ENCODE results near the gene HOXA4. TPM values are rescaled to one million over a fixed set of nuclear protein-coding genes. Genes with fewer than 3 reads are reported as not detected.

The HOXA4 gene
- total RNA-seq, 2 experiments from 2014 or later = 0.17 to 0.53 TPM

GRCh38 chr7:27132978-27133377, 2.4 kb upstream of the HOXA4 start:
- Mint-ChIP-seq H3K9me3 (no peaks in the 10 kb centered on the region), H3K4me3 (no peak overlapping the region), H3K36me3 (no peaks in the 10 kb centered on the region), H3K27me3 (peaks cover 51% of the 10 kb centered on the region), H3K27ac (no peak overlapping the region), H3K4me1 (peaks cover 17% of the 10 kb centered on the region)
- POLR2A ChIA-PET = no interaction called here
- no peak for ATAC-seq (ENCODE audit: low read depth)
- no peak for DNase-seq

- DNase-seq (no peak), ATAC-seq (ENCODE audit: low read depth) (no peak)
- POLR2A ChIA-PET = no interaction called here
- Mint-ChIP-seq H3K9me3 (no peaks in the 10 kb centered on the region), H3K36me3 (no peaks in the 10 kb centered on the region), H3K4me1 (peaks cover 17% of the 10 kb centered on the region), H3K4me3 (no peak overlapping the region), H3K27ac (no peak overlapping the region), H3K27me3 (peaks cover 51% of the 10 kb centered on the region)
These were observed 1.7 kb upstream of the HOXA4 start for GRCh38 chr7:27132214-27132613.

DNA sequence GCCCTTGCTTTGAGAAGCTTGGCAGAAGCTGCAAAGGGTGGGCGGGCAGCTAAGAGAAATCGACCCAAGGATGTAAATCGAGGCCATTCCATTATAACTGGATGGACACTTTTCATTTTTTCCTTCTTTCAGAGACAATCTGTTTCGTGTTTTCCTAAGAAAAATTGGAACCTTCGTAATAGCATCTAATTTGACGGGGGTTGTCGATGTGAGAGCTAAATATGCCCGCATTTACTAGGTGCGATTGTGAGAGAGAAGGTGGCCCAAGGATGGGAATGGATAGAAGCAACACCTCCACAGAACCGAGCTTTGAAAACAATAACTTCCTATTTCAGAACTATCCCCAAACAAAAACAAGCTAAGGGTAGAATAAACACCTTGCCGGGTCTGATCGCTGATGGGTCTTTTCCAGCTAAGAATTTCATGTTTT, 848 bp upstream of the HOXA4 start:
- peak overlapping the region; percentile 64 for H3K4me3 Mint-ChIP-seq
- no peak overlapping the region for H3K27ac Mint-ChIP-seq
- no peaks in the 10 kb centered on the region for H3K36me3 Mint-ChIP-seq
- H3K4me1 Mint-ChIP-seq = peaks cover 17% of the 10 kb centered on the region
- ATAC-seq (ENCODE audit: low read depth) (no peak), DNase-seq (no peak)
- H3K9me3 Mint-ChIP-seq = no peaks in the 10 kb centered on the region
- peaks cover 52% of the 10 kb centered on the region for H3K27me3 Mint-ChIP-seq
- POLR2A ChIA-PET = interaction anchor here (0.7 to 1.0 kb wide), 2 partner anchors 33 to 35 kb away, joined by 3 read pairs; no protein-coding TSS in a partner anchor

DNA sequence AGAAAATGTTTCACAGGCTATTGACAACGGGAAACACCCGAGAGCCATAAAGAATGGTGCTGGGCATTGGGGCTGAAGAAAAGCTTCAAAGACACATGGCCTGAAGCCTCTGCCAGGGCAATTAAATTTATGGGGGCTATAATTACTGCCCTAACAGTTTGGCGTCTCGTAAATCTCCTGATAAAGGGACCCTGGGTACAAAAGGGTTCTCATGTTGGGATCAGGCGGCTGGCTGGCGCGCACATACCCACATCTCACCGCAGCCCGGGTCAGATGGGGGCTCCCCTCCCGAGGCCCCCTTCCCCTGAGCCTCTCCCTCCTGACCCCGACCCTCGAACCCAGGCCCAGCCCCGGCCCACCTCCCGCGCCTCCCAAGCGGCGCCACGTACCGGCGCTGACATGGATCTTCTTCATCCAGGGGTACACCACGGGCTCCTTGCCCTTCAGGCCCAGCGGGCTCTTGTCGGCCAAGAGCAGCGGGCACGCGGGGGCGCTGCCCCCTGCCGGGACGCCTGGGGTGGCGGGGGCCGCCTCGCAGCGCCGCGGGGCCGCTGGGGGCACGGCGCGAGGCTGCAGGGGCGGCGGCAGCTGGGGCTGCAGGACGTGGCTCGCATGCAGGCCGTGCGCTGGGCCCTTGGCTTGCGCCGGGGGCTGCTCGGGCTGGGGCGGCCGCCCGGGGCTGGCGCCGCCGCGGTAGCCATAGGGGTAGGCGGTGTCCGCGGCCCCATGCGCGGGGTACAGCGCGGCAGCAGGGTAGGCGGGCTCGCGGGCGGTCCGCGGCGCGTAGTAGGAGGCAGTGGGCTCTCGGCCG, 623 bp downstream of the HOXA4 start:
- DNase-seq = no peak
- no peaks in the 10 kb centered on the region for H3K9me3 Mint-ChIP-seq
- peak; percentile 23 for ATAC-seq (ENCODE audit: low read depth)
- peaks cover 45% of the 10 kb centered on the region for H3K27me3 Mint-ChIP-seq
- POLR2A ChIA-PET = no interaction called here
- no peaks in the 10 kb centered on the region for H3K36me3 Mint-ChIP-seq
- no peak overlapping the region for H3K4me3 Mint-ChIP-seq
- no peak overlapping the region for H3K27ac Mint-ChIP-seq
- H3K4me1 Mint-ChIP-seq = peaks cover 8% of the 10 kb centered on the region

DNA sequence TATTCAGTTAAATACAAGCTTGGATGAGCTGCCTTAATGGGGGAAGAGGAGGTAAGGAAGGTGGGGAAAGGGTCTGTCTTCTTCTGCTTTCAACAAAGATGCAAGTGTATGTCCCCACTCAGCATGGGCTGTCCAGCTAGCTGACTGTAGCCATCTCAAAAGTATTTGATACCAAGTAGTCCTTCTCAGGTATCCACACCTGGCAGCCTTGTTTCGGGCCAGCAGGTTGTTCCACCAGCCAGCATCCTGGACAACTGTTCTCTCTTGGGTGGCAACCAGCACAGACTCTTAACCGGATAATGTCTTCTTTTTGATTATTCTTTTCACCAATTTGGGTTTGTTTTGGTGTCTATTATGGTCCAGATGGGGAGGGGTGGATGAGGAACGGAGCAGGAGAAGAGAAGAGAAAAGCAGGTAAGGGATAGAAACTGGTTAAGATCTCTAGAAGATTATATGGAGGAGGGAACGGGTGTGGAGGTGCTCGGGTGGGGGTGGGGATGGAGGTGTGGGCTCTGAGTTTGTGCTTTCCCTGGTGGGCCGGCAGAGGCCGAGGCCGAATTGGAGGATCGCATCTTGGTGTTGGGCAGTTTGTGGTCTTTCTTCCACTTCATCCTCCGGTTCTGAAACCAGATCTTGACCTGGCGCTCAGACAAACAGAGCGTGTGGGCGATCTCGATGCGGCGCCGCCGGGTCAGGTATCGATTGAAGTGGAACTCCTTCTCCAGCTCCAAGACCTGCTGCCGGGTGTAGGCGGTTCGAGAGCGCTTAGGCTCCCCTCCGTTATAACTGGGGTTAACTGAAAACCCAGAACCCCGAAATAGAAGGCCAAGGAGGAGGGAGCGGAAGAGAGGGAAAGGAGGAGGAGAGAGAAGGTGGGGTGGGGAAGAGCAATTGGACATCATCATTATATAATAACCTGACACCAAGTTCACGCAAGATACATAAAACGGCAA, 1.5 kb downstream of the HOXA4 start:
- Mint-ChIP-seq H3K36me3 (no peaks in the 10 kb centered on the region), H3K4me1 (peaks cover 2% of the 10 kb centered on the region), H3K27ac (no peak overlapping the region), H3K4me3 (no peak overlapping the region), H3K9me3 (no peaks in the 10 kb centered on the region), H3K27me3 (peaks cover 39% of the 10 kb centered on the region)
- POLR2A ChIA-PET = no interaction called here
- DNase-seq (no peak), ATAC-seq (ENCODE audit: low read depth) (no peak)

GRCh38 chr7:27128034-27128433, 2.5 kb downstream of the HOXA4 start:
- POLR2A ChIA-PET = no interaction called here
- no peak overlapping the region for H3K27ac Mint-ChIP-seq
- H3K4me1 Mint-ChIP-seq = peaks cover 2% of the 10 kb centered on the region
- H3K9me3 Mint-ChIP-seq = no peaks in the 10 kb centered on the region
- ATAC-seq (ENCODE audit: low read depth) (no peak), DNase-seq (no peak)
- no peaks in the 10 kb centered on the region for H3K36me3 Mint-ChIP-seq
- H3K4me3 Mint-ChIP-seq = no peak overlapping the region
- peaks cover 31% of the 10 kb centered on the region for H3K27me3 Mint-ChIP-seq

- Mint-ChIP-seq H3K9me3 (no peaks in the 10 kb centered on the region), H3K27ac (no peak overlapping the region), H3K27me3 (peaks cover 25% of the 10 kb centered on the region), H3K36me3 (no peaks in the 10 kb centered on the region), H3K4me3 (no peak overlapping the region), H3K4me1 (peaks cover 2% of the 10 kb centered on the region)
- ATAC-seq (ENCODE audit: low read depth) (no peak), DNase-seq (no peak)
- POLR2A ChIA-PET = no interaction called here
These were observed 3.8 kb downstream of the HOXA4 start for GRCh38 chr7:27126596-27127327.

DNA sequence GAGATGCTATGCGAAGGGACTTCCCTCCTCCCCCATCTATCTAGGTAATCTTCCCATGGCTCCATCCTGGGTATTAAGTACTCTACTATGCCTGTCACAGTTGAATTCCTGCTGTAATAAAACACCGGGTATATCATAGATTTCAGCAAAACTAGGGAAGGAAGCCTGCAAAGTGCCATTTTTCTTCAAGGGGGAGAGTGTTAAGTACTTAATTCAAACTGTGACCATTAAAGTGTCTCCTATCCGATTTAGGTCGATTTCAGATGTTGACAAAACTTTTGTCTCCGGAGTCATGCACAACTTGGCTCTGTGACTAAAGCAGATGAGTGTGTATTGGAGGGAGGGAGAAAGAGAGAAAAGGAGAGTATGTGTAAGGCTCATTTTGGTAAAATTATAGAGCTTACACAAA, 4.6 kb downstream of the HOXA4 start:
- no peak for ATAC-seq (ENCODE audit: low read depth)
- Mint-ChIP-seq H3K36me3 (no peaks in the 10 kb centered on the region), H3K4me1 (no peaks in the 10 kb centered on the region), H3K27me3 (peaks cover 19% of the 10 kb centered on the region), H3K27ac (no peak overlapping the region), H3K4me3 (no peak overlapping the region), H3K9me3 (no peaks in the 10 kb centered on the region)
- DNase-seq = no peak
- POLR2A ChIA-PET = no interaction called here

DNA sequence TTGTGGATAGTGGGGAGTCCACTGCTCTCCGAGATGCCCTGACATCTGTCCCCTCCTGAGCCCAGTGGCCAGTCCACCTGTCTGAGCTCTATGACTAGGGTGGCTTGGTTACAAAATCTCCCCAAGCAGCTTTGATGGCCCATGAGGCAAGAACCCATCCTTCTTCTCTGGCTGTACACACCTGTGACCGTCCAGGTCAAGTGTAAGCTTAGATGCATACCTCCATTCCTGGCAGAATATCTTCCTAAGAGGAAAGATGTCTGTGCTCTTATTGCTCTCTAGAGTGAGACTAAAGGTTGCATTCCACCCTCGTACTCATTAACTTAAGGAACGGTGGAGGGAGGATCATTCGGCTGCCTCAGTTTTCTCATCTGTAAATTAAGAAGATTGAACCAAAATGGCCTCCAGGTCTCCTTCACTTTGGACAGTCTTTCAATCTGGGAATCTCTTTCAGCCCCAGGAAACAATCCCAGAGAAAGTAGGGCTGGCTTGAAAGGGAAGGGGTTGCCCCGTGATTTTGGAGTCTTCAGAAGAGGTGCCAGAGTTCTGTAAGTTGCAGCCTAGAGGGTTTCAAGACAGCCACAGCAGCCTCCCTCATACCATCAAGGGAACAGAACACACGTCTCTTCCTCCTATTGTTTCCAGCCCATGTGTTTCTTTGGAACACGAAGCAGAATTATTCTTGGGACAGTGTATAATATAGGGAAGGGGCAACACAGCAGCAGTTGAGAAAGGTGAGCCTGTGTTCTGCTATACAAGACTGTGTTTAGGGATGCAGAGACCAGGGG, 5.5 kb downstream of the HOXA4 start:
- Mint-ChIP-seq H3K9me3 (no peaks in the 10 kb centered on the region), H3K4me3 (no peak overlapping the region), H3K36me3 (no peaks in the 10 kb centered on the region), H3K27me3 (peaks cover 19% of the 10 kb centered on the region), H3K27ac (no peak overlapping the region), H3K4me1 (no peaks in the 10 kb centered on the region)
- no peak for ATAC-seq (ENCODE audit: low read depth)
- POLR2A ChIA-PET = no interaction called here
- DNase-seq = no peak

DNA sequence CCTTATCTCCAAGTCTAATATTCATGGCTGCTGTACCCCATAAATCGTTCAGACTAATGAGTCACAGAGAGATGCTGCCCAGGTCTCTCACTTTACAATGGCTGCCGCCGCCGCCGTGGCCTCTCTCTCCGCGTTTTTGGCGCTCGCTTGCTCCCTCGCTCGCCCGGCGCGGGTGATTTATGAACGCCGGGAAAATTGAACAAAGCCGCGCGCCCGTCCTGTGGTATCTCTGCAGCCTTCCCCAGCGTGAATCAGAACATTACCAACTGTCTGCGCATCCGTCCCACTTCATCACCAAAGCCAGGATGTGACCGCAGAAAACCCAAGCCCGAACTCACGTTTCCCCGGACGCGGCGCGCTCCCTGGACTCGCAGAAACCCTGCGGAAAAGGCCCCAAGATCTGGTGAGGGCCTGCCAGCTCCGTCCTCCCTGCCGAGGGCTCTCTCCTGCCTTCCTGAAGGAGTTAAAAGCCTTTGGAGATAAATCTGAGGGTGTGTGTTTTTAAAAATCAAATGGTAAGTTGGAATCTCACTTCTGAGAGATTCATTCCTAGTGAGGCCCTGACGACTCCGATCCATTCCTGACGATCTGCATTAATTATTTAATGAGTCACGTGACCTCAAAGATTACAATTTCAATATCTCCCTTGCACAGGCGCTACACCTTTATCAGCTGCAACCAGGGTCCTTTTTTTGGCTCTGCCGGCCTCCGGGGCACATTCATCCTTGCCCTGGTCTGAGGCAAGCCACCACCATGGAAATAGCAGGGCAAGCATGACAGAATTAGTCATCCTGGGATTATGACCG, 6.3 kb downstream of the HOXA4 start:
- Mint-ChIP-seq H3K27ac (no peak overlapping the region), H3K36me3 (no peaks in the 10 kb centered on the region)

GRCh38 chr7:27123477-27124053, 7.0 kb downstream of the HOXA4 start:
- Mint-ChIP-seq H3K4me1 (no peaks in the 10 kb centered on the region), H3K36me3 (no peaks in the 10 kb centered on the region), H3K27ac (no peak overlapping the region), H3K4me3 (no peak overlapping the region), H3K9me3 (no peaks in the 10 kb centered on the region), H3K27me3 (peaks cover 25% of the 10 kb centered on the region)
- DNase-seq (no peak), ATAC-seq (ENCODE audit: low read depth) (no peak)
- POLR2A ChIA-PET = no interaction called here

More for the DNA sequence above, 6.3 kb downstream of the HOXA4 start:
- POLR2A ChIA-PET = no interaction called here
- Mint-ChIP-seq H3K9me3 (no peaks in the 10 kb centered on the region), H3K27me3 (peaks cover 21% of the 10 kb centered on the region), H3K4me3 (no peak overlapping the region), H3K4me1 (no peaks in the 10 kb centered on the region)
- DNase-seq (no peak), ATAC-seq (ENCODE audit: low read depth) (no peak)

DNA sequence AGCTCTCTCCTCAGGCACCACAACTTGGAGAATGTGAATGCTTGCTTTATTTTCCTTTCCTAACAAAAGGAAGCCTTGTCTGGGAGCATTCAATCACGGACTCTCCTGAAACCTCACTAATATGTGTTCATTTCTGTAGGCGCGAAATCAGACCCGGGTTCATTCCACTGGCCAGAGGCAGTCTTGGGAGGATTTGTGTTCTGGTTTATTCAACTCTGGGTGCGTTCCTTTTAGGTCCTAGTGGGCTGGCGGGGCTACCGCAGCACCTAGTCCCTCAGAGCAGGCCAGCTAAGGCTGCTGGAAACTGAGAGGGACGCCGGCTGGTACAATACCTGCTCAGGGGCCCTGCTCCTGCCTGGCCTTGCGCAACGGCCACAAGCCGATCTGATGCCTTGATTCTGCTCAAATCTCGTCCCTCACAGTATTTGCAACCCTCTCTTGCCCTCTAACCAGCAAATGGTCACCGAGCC, 7.5 kb downstream of the HOXA4 start:
- Mint-ChIP-seq H3K27me3 (peaks cover 25% of the 10 kb centered on the region), H3K4me3 (no peak overlapping the region), H3K9me3 (no peaks in the 10 kb centered on the region), H3K4me1 (no peaks in the 10 kb centered on the region), H3K27ac (no peak overlapping the region), H3K36me3 (no peaks in the 10 kb centered on the region)
- POLR2A ChIA-PET = no interaction called here
- no peak for DNase-seq
- ATAC-seq (ENCODE audit: low read depth) = no peak
